Raji (cell line): ENCODE results near the gene HSD17B12.

ENCODE experiments used
- POLR2A ChIP-seq: IDR thresholded peaks from 2 replicates; pipeline ENCODE4 v1.6.1; 2011; ENCODE audit warnings: low read depth, low read length, control low read depth; ENCODE audit not compliant: insufficient read depth

The HSD17B12 gene

DNA sequence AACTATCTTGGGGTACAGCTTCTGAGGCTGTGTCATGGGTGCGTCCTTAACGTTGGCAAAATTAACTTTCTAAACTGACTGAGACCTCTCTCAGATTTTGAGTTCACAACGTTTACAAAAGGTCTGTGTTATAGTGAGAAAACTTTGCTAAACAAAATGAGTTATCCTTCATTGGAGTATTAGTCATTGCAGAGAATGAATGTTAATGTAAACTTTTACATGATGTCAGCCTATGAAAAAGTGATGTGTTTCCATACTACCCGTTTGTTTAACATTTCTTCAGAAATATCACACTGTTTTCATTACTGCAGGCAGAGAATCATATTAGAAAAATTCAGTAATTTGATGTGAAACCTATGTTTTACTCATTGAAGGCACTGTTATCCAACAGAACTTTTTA, 32.1 kb downstream of the HSD17B12 start:
- no peak for TF ChIP-seq POLR2A

DNA sequence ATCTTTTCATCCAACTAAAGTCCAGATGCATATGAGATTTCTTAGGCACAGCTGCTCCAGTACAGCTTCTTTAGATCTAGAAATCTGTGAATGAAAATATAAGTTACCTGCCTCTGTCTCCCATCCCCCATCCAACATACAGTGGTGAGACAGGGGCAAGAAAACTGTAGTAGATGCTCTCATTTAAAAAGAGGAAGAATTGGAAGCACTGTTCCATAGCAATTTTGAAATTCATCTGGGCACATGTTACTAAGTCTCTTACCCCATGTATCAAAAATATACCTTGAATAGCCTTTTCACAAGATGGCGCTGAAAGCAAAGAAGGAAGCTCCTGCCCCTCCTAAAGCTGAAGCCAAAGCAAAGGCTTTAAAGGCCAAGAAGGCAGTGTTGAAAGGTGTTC, 37.8 kb downstream of the HSD17B12 start:
- no peak for TF ChIP-seq POLR2A

- TF ChIP-seq POLR2A, result no peak
Observed at GRCh38 chr11:43723617-43724016, 43.1 kb downstream of the HSD17B12 start.

GRCh38 chr11:43732225-43732624, 51.7 kb downstream of the HSD17B12 start:
- no peak for TF ChIP-seq POLR2A

- no peak for TF ChIP-seq POLR2A
Observed at GRCh38 chr11:43734256-43734655, 53.7 kb downstream of the HSD17B12 start.

DNA sequence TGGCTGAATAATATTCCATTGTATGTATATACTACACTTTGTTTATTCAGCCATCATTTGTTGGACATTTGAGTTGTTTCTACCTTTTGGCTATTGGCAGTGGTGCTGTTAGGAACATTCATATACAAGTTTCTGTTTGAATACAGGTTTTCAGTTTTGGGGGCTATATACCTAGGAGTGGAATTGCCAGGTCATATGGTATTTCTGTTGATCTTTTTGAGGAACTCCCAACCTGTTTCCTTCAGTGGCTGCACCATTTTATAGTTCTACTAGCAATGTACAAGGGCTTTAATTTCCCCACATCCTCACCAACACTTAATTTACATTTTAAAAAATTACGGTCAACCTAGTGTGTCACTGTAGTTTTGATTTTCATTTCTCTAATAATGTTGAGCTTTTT, 54.6 kb downstream of the HSD17B12 start:
- TF ChIP-seq POLR2A, result no peak

- TF ChIP-seq POLR2A, result no peak
Observed at GRCh38 chr11:43735961-43736360, 55.4 kb downstream of the HSD17B12 start.

- no peak for TF ChIP-seq POLR2A
Observed at GRCh38 chr11:43736502-43737200, 56.1 kb downstream of the HSD17B12 start.

DNA sequence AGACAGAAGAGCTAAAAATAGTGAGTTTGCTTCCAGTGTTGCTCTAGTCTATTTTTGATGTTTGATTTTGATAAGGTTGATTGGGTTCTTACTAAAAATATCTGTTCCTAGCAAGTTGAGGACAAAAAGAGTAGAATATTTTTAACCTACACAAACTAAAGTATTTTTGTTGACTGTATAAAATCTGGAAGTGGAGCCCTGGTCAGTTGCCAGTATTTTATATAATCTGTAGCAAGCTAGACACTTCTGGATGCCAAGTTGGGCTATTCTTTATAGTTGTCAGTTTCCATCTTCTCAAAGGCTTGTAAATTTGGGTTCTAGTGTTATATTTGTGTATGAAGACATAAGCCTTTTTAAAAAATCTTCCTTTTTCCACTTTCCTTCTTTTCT, 56.7 kb downstream of the HSD17B12 start:
- TF ChIP-seq POLR2A, result no peak

DNA sequence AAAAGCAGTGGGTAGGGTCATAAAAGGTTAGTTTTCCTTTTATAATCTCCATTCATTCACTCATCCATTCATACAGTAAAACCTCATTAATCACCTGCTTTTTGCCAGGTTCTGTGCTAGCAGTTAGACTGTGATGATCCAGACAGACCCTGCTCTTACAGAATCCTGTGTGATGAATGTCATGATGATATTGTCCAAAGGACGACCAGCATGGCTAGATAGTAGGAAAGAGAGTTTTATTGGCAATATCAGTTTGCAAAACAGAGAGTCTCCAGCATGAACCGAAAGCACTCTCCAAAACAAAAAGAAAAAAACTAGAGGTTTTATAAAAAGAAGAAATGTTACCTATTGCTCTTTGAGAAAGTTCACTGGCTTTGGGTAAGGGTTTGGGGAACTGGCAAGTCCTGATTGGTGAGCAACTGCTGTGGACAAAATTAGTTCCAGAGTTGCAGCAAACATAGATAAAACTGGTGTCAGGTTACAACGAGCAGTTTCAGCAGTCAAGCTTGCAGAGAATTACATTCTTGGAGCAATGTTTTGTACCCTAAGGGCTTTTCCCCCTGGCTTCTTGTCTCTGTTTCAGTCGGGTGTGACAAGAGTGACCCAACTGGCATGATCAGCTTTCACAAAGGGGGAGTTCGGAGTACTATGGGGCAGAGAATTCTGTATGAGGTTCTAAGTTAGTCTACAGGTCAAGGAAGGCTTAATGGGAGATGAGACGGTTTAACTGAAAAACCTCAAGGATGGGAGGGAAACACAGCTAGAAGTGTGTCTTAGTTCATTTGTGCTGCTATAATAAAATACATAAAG, 58.3 kb downstream of the HSD17B12 start:
- no peak for TF ChIP-seq POLR2A

DNA sequence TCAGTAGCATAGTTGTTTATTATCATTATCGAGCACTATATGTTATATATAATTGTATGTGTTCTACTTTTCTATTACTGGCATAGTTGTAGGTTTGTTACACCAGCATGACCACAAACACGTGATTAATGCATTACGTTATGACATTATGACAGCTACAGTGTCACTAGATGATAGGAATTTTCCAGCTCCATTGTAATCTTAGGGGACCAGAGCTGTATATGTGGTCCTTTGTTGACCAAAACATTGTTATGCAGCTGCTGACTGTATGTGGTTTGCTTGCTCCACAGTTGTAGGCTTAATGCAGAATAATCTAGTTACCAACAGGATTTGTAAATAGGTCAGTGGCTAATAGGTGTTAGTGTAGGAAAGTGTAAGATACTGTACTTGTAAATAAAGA, 66.1 kb downstream of the HSD17B12 start:
- TF ChIP-seq POLR2A, result no peak

DNA sequence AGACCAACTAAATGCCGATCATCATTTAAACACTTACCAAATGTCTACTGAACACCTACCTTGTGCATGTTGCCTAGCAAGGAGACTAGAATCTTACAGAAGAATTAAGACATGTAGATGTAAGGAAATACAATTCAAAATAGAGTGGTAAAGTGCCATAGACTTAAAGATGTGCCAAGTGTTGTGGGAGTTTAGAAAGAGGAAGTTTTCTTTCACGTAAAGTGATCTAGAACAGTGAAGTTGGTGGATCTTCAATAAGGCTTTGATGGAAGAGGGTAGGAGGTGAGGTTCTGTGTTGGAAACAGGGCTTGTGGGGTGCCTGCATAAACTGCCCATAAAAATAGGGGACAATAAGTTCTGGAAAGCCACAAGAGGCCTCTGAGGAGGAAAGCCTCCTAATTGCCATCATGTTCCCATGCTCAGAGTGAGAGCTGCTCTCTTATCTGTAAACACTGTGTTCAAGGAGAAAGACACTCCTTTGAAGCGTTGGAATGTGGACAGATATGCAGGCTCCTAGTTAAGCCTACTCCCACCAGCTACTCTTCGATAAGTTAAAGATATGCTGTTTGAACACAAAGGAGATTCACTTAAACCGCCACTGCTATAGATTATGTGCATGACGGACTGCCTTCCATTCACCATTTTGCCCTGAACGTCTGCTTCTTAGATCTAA, 66.7 kb downstream of the HSD17B12 start:
- no peak for TF ChIP-seq POLR2A

- no peak for TF ChIP-seq POLR2A
Observed at GRCh38 chr11:43748095-43748494, 67.6 kb downstream of the HSD17B12 start.

DNA sequence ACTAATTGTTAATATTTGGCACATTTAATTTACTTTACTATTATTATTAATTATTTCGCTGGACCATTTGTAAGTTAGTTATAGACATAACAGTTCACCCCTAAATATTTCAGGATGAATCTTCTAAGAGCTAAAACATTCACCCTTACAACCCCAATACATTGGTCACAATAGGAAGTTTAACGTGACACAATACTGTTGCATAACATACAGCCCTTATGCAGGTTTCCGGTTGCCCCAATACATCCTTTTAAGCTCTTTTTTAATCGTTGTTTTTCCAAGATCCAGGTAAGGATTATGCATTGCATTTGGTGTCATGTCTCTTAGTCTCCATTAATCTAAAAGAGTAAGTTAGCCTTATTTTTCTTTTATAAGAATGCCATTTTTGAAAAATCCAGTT, 71.2 kb downstream of the HSD17B12 start:
- TF ChIP-seq POLR2A, result no peak

DNA sequence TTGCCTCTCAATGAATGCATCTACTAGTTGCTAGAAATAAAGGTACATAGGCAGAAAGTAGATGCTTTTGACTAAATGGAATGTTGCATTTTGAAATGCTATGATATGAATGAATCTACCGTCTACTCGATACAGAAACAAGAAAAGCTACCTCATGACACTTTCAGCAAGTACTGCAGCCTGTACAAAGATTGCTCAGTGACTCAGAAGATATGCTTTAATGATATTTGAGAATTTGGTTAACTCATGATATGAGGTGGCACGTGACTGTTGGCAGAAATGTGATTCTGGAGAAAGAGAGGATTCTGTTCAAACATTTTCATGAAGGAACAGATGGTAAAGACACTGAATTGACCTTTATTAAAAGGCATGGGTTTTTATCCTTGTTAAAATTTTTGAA, 76.0 kb downstream of the HSD17B12 start:
- no peak for TF ChIP-seq POLR2A

DNA sequence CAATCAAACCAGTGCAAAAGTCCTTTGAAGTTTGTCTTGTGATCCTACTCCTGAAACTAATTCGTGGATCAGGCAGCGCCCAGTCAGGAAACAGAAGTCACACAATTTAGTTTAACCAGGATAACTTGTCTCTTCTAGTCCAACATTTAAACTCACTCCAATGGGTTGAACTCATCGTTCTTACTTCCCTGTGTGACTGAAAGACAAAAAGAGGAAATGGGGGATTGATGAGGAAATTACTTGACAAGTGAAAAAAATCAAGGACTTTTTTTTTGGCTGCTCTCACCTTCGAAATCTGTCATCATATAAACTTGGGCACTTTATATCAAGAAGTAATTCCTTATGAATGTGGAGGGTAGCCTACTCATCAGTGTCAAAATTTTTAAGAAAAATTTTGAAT, 78.4 kb downstream of the HSD17B12 start:
- no peak for TF ChIP-seq POLR2A

GRCh38 chr11:43760902-43761301, 80.4 kb downstream of the HSD17B12 start:
- no peak for TF ChIP-seq POLR2A

DNA sequence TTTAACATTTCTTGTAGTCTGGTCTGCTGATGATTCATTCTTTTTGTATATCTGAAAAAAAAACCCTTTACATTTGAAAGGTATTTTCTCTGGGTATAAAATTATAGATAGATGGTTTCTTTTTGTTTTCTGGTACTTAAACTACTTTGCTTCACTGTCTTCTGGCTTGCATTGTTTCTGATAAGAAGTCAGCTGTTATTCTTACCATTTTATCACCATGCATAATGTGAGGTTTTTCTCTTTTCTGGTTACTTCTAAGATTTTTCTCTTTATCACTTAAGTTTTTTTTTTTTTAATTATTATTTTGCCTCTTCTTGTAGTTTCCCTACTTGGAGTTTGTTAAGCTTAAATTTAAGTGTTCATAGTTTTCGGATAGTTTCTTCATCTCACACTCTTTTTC, 84.7 kb downstream of the HSD17B12 start:
- TF ChIP-seq POLR2A, result no peak
